DMS79 treated with DMSO at 0.1 percent for 48 hours (cell line): Measurements from ENCODE around the gene B4GALNT1.
"Not testable (repeated sequence)": the region's sequence is repeated elsewhere in the genome, so short reads cannot be mapped to it uniquely, and the experiment has no call there.

ENCODE experiments used
- DNase-seq: peaks from one replicate; lab custom pipeline; 2025; lab: John Stamatoyannopoulos, UW

The B4GALNT1 gene

GRCh38 chr12:57620936-57621496 is 12.0 kb downstream of the B4GALNT1 start:
- DNase-seq: no peak

GRCh38 chr12:57620245-57620935 is 12.6 kb downstream of the B4GALNT1 start:
- DNase-seq: no peak

DNA sequence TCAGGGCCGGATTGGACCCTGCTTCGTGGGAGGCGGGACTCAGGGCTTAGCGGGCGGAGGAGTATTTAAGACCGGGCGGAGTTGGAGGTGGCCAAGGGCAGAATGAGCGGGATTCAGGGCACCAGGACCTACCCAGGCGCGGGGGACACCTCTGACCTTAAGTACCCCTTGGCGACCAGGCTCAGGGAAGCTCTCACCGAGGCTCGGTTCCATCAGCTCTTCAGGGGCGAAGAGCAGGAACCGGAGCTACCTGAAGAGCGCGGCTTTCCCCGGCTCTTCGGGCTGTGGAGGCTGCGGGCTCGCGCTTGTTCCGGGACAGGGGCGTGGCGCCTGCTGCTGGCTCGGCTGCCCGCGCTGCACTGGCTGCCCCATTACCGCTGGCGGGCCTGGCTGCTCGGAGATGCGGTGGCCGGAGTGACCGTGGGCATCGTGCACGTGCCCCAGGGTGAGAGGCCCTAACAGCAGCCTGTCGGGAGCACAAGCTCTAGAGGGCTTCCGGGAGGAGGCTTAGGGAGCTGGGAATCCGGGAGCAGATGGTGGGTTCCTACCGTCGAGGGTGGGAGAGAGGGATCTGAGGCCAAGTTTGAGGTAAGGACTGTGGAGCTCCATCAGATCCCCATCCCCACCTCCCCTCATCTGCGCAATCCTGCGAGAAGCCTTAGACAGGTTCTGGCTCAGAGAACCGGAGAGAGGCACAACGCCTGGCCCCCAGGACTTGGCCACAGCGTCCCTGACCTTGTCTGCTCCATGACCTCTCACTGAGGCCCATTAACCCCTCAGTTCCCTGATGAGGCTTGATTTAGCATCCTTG is 13.4 kb downstream of the B4GALNT1 start:
- no peak for DNase-seq

- DNase-seq: no peak
Measured at GRCh38 chr12:57618966-57619433, 14.0 kb downstream of the B4GALNT1 start.

GRCh38 chr12:57618431-57618830 is 14.6 kb downstream of the B4GALNT1 start:
- not testable (repeated sequence) for DNase-seq

DNA sequence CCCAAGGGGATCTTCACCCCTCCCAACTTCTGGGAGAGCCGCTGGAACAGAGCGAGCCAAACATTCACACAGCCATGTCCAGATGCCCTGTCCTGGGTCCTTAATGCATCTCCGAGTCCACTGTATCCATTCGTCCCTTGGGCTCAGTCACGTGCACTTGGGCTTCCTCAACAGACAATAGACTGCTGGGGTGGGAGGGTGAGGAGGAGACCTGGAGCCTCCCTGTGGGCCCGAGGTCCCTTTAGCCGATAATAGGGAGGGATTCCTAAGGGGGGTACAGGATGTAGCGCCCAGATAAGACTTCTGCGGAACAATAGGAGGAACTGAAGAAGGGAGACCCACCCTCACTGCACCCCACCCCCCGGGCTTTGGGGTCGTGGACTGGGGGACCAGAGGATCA is 15.1 kb downstream of the B4GALNT1 start:
- no peak for DNase-seq

DNA sequence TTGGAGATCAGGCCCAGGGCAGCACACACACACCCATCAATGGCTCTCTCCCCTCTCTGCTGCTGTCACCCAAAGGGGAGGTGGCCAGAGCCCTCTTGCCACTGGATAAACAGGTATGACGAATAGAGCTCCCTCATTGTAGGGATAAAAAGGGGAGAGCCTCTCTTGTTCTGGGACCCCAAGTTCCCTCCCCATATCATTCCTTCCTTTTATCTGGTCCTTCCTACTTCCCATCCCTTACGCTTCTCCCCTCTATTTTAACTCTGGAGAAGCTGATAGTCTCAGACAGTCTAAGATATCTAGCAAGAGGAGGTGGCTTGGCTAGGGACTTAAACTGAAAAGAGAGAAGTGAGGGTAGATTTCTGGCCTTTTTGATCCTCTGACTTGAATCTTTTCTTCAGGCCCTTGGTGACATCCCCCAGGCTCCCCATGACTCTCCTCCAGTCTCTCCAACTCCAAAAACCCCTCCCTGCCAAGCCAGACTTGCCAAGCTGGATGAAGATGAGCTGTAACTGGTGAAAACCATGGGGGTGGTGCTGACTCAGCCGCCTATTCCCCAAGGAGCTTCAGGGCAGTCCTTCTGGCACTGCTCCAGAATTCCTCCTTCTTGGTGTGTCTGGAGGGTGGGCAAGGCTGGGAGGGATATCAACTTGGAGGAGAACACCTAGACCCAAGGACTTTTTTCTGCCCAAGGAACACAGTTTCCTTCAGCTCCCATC is 16.5 kb downstream of the B4GALNT1 start:
- no peak for DNase-seq

GRCh38 chr12:57615637-57616036 is 17.4 kb downstream of the B4GALNT1 start:
- no peak for DNase-seq

DNA sequence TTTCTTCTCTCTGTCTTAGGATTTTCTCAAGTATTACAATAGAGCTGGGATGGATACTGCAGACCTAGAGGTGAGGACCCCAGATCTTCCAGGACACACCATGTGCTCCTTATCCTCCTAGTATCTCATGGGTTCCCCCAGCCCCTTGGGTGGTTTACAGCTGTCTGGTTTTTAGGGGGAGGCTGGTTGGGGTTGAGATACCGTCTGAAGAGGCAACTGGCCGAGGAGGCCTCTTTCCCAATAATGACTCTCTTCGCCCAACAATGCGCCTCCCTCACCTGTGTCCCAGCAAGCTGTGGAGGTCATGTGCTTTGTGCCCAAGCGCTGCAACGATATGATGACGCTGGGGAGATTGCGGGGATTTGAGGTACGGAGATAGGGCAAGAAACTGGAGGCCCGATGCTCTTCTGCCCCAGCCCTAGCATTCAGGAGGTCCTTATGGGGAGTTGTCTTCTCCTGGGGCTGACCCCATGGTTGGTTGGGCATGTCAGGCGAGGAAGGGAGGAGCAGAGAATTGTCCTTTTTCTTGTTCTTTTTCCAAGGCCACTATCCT is 18.0 kb downstream of the B4GALNT1 start:
- no peak for DNase-seq

DNA sequence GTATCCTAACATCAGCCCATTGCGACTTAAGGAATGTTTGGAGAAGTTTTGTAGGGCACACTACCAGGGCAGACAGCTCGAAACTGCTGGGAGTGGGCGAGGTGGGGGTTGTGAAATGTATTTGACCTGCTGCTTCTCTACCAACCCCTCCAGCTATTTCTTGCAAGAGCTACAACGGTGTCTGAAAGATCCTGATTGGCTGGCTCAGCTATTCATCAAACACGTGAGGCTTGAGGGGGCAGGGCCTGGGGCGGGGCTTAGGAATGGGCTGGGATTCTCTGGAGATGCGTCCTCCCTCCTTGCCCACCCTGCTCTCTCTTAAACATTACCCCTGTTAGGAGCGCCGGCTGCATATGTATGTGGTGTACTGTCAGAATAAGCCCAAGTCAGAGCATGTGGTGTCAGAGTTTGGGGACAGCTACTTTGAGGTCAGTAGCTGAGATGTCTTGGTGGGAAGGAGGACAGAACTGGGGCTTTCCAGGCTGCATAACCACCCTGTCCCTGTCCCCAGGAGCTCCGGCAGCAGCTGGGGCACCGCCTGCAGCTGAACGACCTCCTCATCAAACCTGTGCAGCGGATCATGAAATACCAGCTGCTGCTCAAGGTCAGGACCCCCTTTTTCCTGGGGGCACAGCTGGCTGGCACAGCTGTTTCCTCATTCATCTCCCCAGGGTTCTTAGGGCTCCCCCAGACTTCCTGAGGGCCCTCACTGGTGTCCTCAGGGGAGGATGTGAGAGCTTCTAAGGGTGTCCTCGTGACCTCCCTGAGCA is 18.6 kb downstream of the B4GALNT1 start:
- no peak for DNase-seq

- DNase-seq: no peak
Measured at GRCh38 chr12:57613427-57614109, 19.4 kb downstream of the B4GALNT1 start.

DNA sequence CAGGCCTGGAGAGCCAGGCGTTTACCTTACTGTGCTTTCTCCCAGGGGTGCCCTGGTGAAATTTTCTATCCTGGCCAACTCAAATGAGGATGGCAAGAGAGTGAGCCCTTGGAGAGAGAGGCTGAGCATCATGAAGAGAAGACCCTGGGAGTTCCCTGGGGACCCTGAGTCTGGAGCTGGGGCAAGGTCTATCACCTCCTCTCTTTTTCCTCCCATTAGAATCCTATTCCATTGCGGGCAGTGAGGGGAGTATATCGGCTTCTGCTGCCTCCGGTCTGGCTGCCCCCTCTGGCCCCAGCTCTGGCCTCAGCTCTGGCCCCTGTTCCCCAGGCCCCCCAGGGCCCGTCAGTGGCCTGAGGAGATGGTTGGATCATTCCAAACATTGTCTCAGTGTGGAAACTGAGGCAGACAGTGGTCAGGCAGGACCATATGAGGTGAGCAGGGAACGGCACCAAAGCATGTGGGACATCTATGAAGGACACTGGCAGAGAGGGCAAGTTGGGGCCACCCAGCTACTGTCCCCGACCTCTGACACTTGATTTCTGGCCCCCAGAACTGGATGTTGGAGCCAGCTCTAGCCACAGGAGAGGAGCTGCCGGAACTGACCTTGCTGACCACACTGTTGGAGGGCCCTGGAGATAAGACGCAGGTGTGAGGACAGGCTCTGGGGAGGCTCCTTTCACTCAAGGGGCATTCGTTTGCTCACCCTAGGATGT is 20.1 kb downstream of the B4GALNT1 start:
- DNase-seq: no peak

- no peak for DNase-seq
Measured at GRCh38 chr12:57611827-57612710, 20.9 kb downstream of the B4GALNT1 start.

- peak; percentile 12 for DNase-seq
Measured at GRCh38 chr12:57611108-57611826, 21.7 kb downstream of the B4GALNT1 start, which contains the start of gene ARHGEF25. TSS of gene ARHGEF25 (plus strand) at chr12:57611435. CDS start at chr12:57611895, 460 bp downstream.

- no peak for DNase-seq
Measured at GRCh38 chr12:57610554-57611107, 22.4 kb downstream of the B4GALNT1 start.

DNA sequence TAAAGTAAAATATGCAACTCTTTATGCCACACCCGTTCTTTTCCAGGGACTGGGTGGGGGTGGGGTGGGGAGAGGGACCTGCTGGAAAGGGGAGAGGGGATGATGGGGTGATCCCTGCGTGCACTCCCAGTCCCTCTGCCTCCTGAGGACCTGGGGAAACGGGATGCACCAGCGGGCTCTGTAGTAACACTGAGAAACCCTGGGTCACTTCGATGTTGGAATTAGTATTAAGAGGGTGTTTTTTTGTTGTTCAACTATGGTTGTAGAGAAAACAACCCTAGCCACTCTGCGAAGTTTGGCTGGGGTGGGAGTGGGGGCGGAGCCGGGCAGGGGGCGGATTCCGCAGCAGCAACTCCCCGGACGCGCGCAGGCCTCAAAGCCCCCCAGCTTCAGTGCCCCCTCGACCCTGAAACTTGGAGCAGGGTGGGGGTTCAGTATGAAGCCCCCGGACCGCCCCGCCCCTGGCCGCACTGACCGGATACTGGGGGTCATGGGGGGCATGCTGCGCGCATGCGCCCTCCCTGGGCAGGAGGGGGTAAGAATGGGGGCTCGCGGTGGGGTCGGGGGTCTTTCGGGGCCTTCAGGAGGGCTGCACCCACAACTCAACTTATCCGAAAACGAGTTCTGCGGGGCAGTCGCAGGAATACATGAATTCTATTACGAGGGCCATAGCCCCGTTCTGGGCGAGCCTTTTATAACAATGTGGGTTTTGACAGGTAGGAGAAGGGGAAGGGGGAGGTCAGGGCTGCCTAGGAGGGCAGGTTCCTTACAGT is 23.0 kb downstream of the B4GALNT1 start:
- DNase-seq: no peak
